Stomach smooth muscle (tissue), 2 donors: ENCODE data around the gene SLFN5.
"Not testable (repeated sequence)": the region's sequence is repeated elsewhere in the genome, so short reads cannot be mapped to it uniquely, and the experiment has no call there.

ENCODE experiments used
- H3K27ac ChIP-seq: one replicate; pipeline ENCODE4 v1.7.0; 2013; ENCODE audit warnings: mild to moderate bottlenecking, low read length, inconsistent platforms
- H3K27me3 ChIP-seq, 2 donors: one replicate each; pipeline ENCODE4 v1.7.0; 2013; ENCODE audit warnings: low read length in 2 of 2; ENCODE audit not compliant: insufficient read depth in 2 of 2, control insufficient read depth in 1 of 2
- H3K36me3 ChIP-seq, 2 donors: one replicate each; pipeline ENCODE4 v1.7.0; 2013; ENCODE audit warnings: low read length in 2 of 2; ENCODE audit not compliant: control insufficient read depth in 2 of 2, insufficient read depth in 2 of 2
- H3K4me1 ChIP-seq: one replicate; pipeline ENCODE4 v1.7.0; 2013; ENCODE audit warnings: low read length; ENCODE audit not compliant: control insufficient read depth, insufficient read depth
- H3K4me3 ChIP-seq, 2 donors: one replicate each; pipeline ENCODE4 v1.7.0; 2013; ENCODE audit warnings: low read length in 2 of 2
- H3K9ac ChIP-seq, 2 donors: one replicate each; pipeline ENCODE4 v1.7.0; 2013; ENCODE audit warnings: low read length in 2 of 2, mild to moderate bottlenecking in 1 of 2
- H3K9me3 ChIP-seq, 2 donors: one replicate each; pipeline ENCODE4 v1.7.0; 2013; ENCODE audit warnings: low read length in 2 of 2; ENCODE audit not compliant: control insufficient read depth in 2 of 2
- donor health status: healthy.
- donor health status: Pancreatic carcinoma.

SLFN5 gene

GRCh38 chr17:35222452-35222851 lies 20.4 kb upstream of the SLFN5 start:
- Histone ChIP-seq H3K4me1 (no peaks in the 10 kb centered on the region), H3K27me3 (no peaks in the 10 kb centered on the region), H3K4me3 (no peak overlapping the region), H3K9me3 (peaks cover 5 to 6% of the 10 kb centered on the region in 2 donors), H3K27ac (no peak overlapping the region), H3K36me3 (no peaks in the 10 kb centered on the region), H3K9ac (no peak overlapping the region)

GRCh38 chr17:35224436-35224835 lies 18.4 kb upstream of the SLFN5 start:
- H3K9ac ChIP-seq: no peak overlapping the region
- no peaks in the 10 kb centered on the region for H3K36me3 ChIP-seq
- H3K4me1 ChIP-seq: no peaks in the 10 kb centered on the region
- no peak overlapping the region for H3K27ac ChIP-seq
- H3K4me3 ChIP-seq: no peak overlapping the region
- peaks cover 5 to 6% of the 10 kb centered on the region in 2 donors for H3K9me3 ChIP-seq
- peaks cover 0 to 2% of the 10 kb centered on the region in 2 donors for H3K27me3 ChIP-seq

- no peaks in the 10 kb centered on the region for H3K36me3 ChIP-seq
- H3K9ac ChIP-seq: no peak overlapping the region
- no peak overlapping the region for H3K27ac ChIP-seq
- H3K4me1 ChIP-seq: no peaks in the 10 kb centered on the region
- peaks cover 0 to 2% of the 10 kb centered on the region in 2 donors for H3K27me3 ChIP-seq
- H3K4me3 ChIP-seq: no peak overlapping the region
- peaks cover 2 to 3% of the 10 kb centered on the region in 2 donors for H3K9me3 ChIP-seq
These were observed 15.3 kb upstream of the SLFN5 start for GRCh38 chr17:35227546-35227945.

GRCh38 chr17:35229638-35230037 lies 13.2 kb upstream of the SLFN5 start:
- Histone ChIP-seq H3K9me3 (no peaks in the 10 kb centered on the region), H3K4me3 (no peak overlapping the region), H3K36me3 (no peaks in the 10 kb centered on the region), H3K27me3 (peaks cover 2 to 3% of the 10 kb centered on the region in 2 donors), H3K27ac (no peak overlapping the region), H3K4me1 (no peaks in the 10 kb centered on the region), H3K9ac (no peak overlapping the region)

GRCh38 chr17:35234315-35234714 lies 8.6 kb upstream of the SLFN5 start:
- H3K9me3 ChIP-seq, H3K4me3 ChIP-seq, H3K4me1 ChIP-seq, H3K27ac ChIP-seq, H3K27me3 ChIP-seq, H3K36me3 ChIP-seq, H3K9ac ChIP-seq: not testable (repeated sequence)

- no peaks in the 10 kb centered on the region for H3K36me3 ChIP-seq
- no peak overlapping the region for H3K27ac ChIP-seq
- H3K4me3 ChIP-seq: no peak overlapping the region
- H3K27me3 ChIP-seq: peaks cover 0 to 3% of the 10 kb centered on the region in 2 donors
- no peak overlapping the region for H3K9ac ChIP-seq
- H3K9me3 ChIP-seq: no peaks in the 10 kb centered on the region
- H3K4me1 ChIP-seq: no peaks in the 10 kb centered on the region
These were observed 7.6 kb upstream of the SLFN5 start for GRCh38 chr17:35235289-35235688.

- Histone ChIP-seq H3K9me3 (no peaks in the 10 kb centered on the region), H3K27ac (no peak overlapping the region), H3K4me1 (no peaks in the 10 kb centered on the region), H3K4me3 (no peak overlapping the region), H3K27me3 (peaks cover 0 to 3% of the 10 kb centered on the region in 2 donors), H3K36me3 (no peaks in the 10 kb centered on the region), H3K9ac (no peak overlapping the region)
These were observed 7.0 kb upstream of the SLFN5 start for GRCh38 chr17:35235917-35236316.

- H3K9ac ChIP-seq: no peak overlapping the region
- H3K36me3 ChIP-seq: no peaks in the 10 kb centered on the region
- peaks cover 0 to 3% of the 10 kb centered on the region in 2 donors for H3K27me3 ChIP-seq
- no peak overlapping the region for H3K27ac ChIP-seq
- no peak overlapping the region for H3K4me3 ChIP-seq
- no peaks in the 10 kb centered on the region for H3K9me3 ChIP-seq
- peaks cover 6% of the 10 kb centered on the region for H3K4me1 ChIP-seq
These were observed 6.1 kb upstream of the SLFN5 start for GRCh38 chr17:35236821-35237220.

GRCh38 chr17:35238821-35239220 lies 4.1 kb upstream of the SLFN5 start:
- H3K4me1 ChIP-seq: peaks cover 12% of the 10 kb centered on the region
- no peak overlapping the region for H3K4me3 ChIP-seq
- no peak overlapping the region for H3K9ac ChIP-seq
- H3K36me3 ChIP-seq: no peaks in the 10 kb centered on the region
- no peaks in the 10 kb centered on the region for H3K27me3 ChIP-seq
- H3K27ac ChIP-seq: no peak overlapping the region
- no peaks in the 10 kb centered on the region for H3K9me3 ChIP-seq

- H3K9ac ChIP-seq: no peak overlapping the region
- no peaks in the 10 kb centered on the region for H3K36me3 ChIP-seq
- no peaks in the 10 kb centered on the region for H3K27me3 ChIP-seq
- no peak overlapping the region for H3K27ac ChIP-seq
- no peak overlapping the region for H3K4me3 ChIP-seq
- peaks cover 20% of the 10 kb centered on the region for H3K4me1 ChIP-seq
- H3K9me3 ChIP-seq: no peaks in the 10 kb centered on the region
These were observed 3.0 kb upstream of the SLFN5 start for GRCh38 chr17:35239823-35240222.

- Histone ChIP-seq H3K27me3 (no peaks in the 10 kb centered on the region), H3K36me3 (no peaks in the 10 kb centered on the region), H3K4me3 (no peak overlapping the region), H3K9me3 (no peaks in the 10 kb centered on the region), H3K27ac (no peak overlapping the region), H3K9ac (no peak overlapping the region), H3K4me1 (peaks cover 21% of the 10 kb centered on the region)
These were observed 2.0 kb upstream of the SLFN5 start for GRCh38 chr17:35240861-35241260.
